H1 (cell line): ENCODE measurements around the gene EEF1G.

Experiments
- BACH1 ChIP-seq: IDR thresholded peaks from 2 replicates; pipeline ENCODE4 v1.6.1; 2012; ENCODE audit warnings: low read length, improper control_type of control experiment
- CBX5 ChIP-seq: fragments of 300-800, 300-1000 bp; sonication (generic); IDR thresholded peaks from 2 replicates; pipeline ENCODE4 v1.7.1; 2016; ENCODE audit warnings: antibody characterized with exemption, low read length, low read depth
- EP300 ChIP-seq, 2 experiments: IDR thresholded peaks; 1 replicate in 1 of 2; 2 replicates in 1 of 2; pipeline ENCODE4 v1.6.1; 2011 to 2012; ENCODE audit warnings: low read depth in 2 of 2, low read length in 2 of 2, mild to moderate bottlenecking in 2 of 2, borderline replicate concordance in 1 of 2, inconsistent platforms in 1 of 2, moderate library complexity in 1 of 2
- EZH2 ChIP-seq: fragments of 200-600 bp; sonication (generic); IDR thresholded peaks from 2 replicates; pipeline ENCODE4 v1.7.1; 2012; ENCODE audit warnings: low read depth, mild to moderate bottlenecking, moderate library complexity, low read length, inconsistent platforms; ENCODE audit not compliant: severe bottlenecking
- FOSL1 ChIP-seq: IDR thresholded peaks from 2 replicates; pipeline ENCODE4 v1.6.1; 2011; ENCODE audit warnings: mild to moderate bottlenecking, low read depth, low read length, moderate library complexity; ENCODE audit not compliant: insufficient read depth
- MAFK ChIP-seq: IDR thresholded peaks from 2 replicates; pipeline ENCODE4 v1.6.1; 2012; ENCODE audit warnings: low read depth, mild to moderate bottlenecking, improper control_type of control experiment, low read length
- POLR2A ChIP-seq, 2 experiments: IDR thresholded peaks; 1 replicate in 1 of 2; 2 replicates in 1 of 2; pipeline ENCODE4 v1.6.1; 2011; ENCODE audit warnings: low read depth in 2 of 2, low read length in 2 of 2, mild to moderate bottlenecking in 2 of 2; ENCODE audit errors: control extremely low read depth in 1 of 2
- SP2 ChIP-seq: IDR thresholded peaks from 2 replicates; pipeline ENCODE4 v1.6.1; 2012; ENCODE audit warnings: mild to moderate bottlenecking, low read length, inconsistent platforms
- TF ChIP-seq, protein P1 (sequence below): IDR thresholded peaks from 2 replicates; pipeline ENCODE4 v1.6.1; 2012; ENCODE audit warnings: inconsistent platforms
- TF ChIP-seq, protein P2 (sequence below), 3 experiments: IDR thresholded peaks; 1 replicate in 2 of 3; 2 replicates in 1 of 3; pipeline versions ENCODE4 v1.5.1 to v1.6.1; 2011; ENCODE audit warnings: low read length in 3 of 3, mild to moderate bottlenecking in 3 of 3, inconsistent platforms in 2 of 3, low read depth in 1 of 3, moderate library complexity in 1 of 3; ENCODE audit not compliant: insufficient read depth in 1 of 3; ENCODE audit errors: control extremely low read depth in 1 of 3
- TF ChIP-seq, protein P3 (sequence below): IDR thresholded peaks from 2 replicates; pipeline ENCODE4 v1.6.1; 2012; ENCODE audit warnings: inconsistent platforms

DNA sequence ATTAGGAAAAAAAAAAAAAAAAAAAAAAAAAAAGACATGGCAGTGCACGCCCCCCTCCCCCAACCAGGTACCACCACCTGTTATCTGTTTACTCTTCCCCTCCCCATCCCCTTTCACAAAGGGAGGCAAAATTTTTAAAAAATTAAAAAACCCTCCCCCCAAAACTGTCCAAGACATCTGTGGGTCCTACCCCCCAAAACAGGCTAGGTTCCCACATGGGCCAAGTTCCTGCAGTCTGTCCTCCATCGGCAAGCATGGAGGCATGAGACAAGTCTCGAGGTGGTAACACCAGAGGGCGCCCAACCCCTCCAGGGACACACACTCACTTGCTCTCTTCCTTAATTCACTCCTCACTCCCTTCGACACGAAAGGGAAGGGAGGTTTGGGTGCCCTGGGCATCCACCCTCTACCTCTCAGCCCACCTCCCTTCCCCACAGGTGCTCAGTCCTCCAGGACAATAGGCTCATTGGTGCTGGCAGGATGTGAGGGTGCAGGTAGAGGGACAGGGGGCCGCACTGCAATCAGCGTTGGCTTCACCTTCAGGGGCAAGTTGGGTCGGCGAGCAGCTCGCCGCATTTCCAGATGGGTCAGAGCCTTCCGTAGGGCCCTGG lies 19.8 kb upstream of the EEF1G start:
- TF ChIP-seq FOSL1 = no peak
- TF ChIP-seq, protein P1, sequence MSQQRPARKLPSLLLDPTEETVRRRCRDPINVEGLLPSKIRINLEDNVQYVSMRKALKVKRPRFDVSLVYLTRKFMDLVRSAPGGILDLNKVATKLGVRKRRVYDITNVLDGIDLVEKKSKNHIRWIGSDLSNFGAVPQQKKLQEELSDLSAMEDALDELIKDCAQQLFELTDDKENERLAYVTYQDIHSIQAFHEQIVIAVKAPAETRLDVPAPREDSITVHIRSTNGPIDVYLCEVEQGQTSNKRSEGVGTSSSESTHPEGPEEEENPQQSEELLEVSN = no peak
- TF ChIP-seq, protein P2, sequence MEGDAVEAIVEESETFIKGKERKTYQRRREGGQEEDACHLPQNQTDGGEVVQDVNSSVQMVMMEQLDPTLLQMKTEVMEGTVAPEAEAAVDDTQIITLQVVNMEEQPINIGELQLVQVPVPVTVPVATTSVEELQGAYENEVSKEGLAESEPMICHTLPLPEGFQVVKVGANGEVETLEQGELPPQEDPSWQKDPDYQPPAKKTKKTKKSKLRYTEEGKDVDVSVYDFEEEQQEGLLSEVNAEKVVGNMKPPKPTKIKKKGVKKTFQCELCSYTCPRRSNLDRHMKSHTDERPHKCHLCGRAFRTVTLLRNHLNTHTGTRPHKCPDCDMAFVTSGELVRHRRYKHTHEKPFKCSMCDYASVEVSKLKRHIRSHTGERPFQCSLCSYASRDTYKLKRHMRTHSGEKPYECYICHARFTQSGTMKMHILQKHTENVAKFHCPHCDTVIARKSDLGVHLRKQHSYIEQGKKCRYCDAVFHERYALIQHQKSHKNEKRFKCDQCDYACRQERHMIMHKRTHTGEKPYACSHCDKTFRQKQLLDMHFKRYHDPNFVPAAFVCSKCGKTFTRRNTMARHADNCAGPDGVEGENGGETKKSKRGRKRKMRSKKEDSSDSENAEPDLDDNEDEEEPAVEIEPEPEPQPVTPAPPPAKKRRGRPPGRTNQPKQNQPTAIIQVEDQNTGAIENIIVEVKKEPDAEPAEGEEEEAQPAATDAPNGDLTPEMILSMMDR (IDR thresholded peaks at IDR 0.05; ENCODE audit: control extremely low read depth in 1 of 3, insufficient read depth in 1 of 3, low read depth in 1 of 3, low read length in 3 of 3) = peak; percentile 69 to 91 (median 87)
- TF ChIP-seq BACH1 = no peak
- no peak for TF ChIP-seq SP2
- TF ChIP-seq EP300 (IDR thresholded peaks at IDR 0.05; ENCODE audit: borderline replicate concordance in 1 of 2, low read depth in 2 of 2, low read length in 2 of 2) = no peak
- TF ChIP-seq, protein P3, sequence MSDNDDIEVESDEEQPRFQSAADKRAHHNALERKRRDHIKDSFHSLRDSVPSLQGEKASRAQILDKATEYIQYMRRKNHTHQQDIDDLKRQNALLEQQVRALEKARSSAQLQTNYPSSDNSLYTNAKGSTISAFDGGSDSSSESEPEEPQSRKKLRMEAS = peak; percentile 75
- no peak for TF ChIP-seq POLR2A (IDR thresholded peaks at IDR 0.05; ENCODE audit: control extremely low read depth in 1 of 2, low read depth in 2 of 2, low read length in 2 of 2)
- no peak for TF ChIP-seq EZH2
- TF ChIP-seq CBX5 = no peak
- TF ChIP-seq MAFK = no peak
